Measurements from ENCODE around the gene PSD. TPM values are rescaled to one million over a fixed set of nuclear protein-coding genes. Genes with fewer than 3 reads are reported as not detected.
A peak's percentile ranks its signal among the peaks of the same experiment; 100 is the strongest.

PSD gene
- total and polyA plus RNA-seq, 10 of the 15 experiments (the other 5 are each of a cell fraction or from before 2014, with no cell fraction given) = 0.11 to 2.0 (median 0.49) TPM; not detected in 2

- TF ChIP-seq ZBTB11 (CRISPR knock-in tag; IDR thresholded peaks at IDR 0.05) (no peak), EGR1 (IDR thresholded peaks at IDR 0.05; ENCODE audit: borderline replicate concordance in 1 of 2, low read depth in 2 of 2, low read length in 2 of 2) (peak in 1 of 2 experiments; percentile 98; a peak in 2 of 3 replicates), ZBTB40 (IDR thresholded peaks at IDR 0.05; ENCODE audit: borderline replicate concordance) (0 out of 2 replicates have a peak, but pooled peaks have one; percentile 4), FOXM1 (IDR thresholded peaks at IDR 0.05; ENCODE audit: low read depth, low read length) (no peak), NFIC (IDR thresholded peaks at IDR 0.05; ENCODE audit: low read depth, low read length) (no peak), CREB1 (IDR thresholded peaks at IDR 0.05; ENCODE audit: low read depth) (no peak), HDAC2 (IDR thresholded peaks at IDR 0.05) (no peak), GABPA (IDR thresholded peaks at IDR 0.05; ENCODE audit: low read depth) (no peak), NFYA (IDR thresholded peaks at IDR 0.05; ENCODE audit: borderline replicate concordance, low read depth, low read length) (no peak), ATF3 (IDR thresholded peaks at IDR 0.05; ENCODE audit: borderline replicate concordance, extremely low read depth, low read depth, low read length) (no peak), MTA3 (IDR thresholded peaks at IDR 0.05; ENCODE audit: borderline replicate concordance, low read length) (no peak), ESRRA (IDR thresholded peaks at IDR 0.05; ENCODE audit: low read length) (no peak), TAF1 (IDR thresholded peaks at IDR 0.05; ENCODE audit: borderline replicate concordance, low read depth, low read length) (peak; percentile 73), RAD21 (IDR thresholded peaks at IDR 0.05; ENCODE audit: insufficient read depth, low read depth, low read length) (peak; percentile 54), NRF1 (conservative IDR thresholded peaks at IDR 0.05; ENCODE audit: low read depth, low read length) (no peak), IRF4 (IDR thresholded peaks at IDR 0.05; ENCODE audit: low read depth, low read length) (no peak), NFXL1 (IDR thresholded peaks at IDR 0.05; ENCODE audit: borderline replicate concordance) (no peak), CHD4 (IDR thresholded peaks at IDR 0.05) (no peak), WRNIP1 (IDR thresholded peaks at IDR 0.05; ENCODE audit: borderline replicate concordance, low read depth, low read length) (no peak), CBFB (IDR thresholded peaks at IDR 0.05; ENCODE audit: low read depth) (peak; percentile 96; the same call in 1 of the 2 replicates), MYC (IDR thresholded peaks at IDR 0.05; ENCODE audit: insufficient read depth, insufficient read length, insufficient replicate concordance, low read length, severe bottlenecking) (peak; percentile 54), HDGF (IDR thresholded peaks at IDR 0.05) (peak; percentile 40; the same call in 1 of the 2 replicates), ZNF274 (IDR thresholded peaks at IDR 0.05; ENCODE audit: insufficient read depth, insufficient read length) (no peak), IKZF2 (IDR thresholded peaks at IDR 0.05) (peak; percentile 62 to 82; a peak in 3 of 4 replicates)
These were observed 24.3 kb downstream of the PSD start (continued) for GRCh38 chr10:102394079-102394800.

Measured in GM12878 (cell line).